Measurements from ENCODE around the gene IFNA16. TPM values are rescaled to one million over a fixed set of nuclear protein-coding genes. Genes with fewer than 3 reads are reported as not detected.
"Not testable (repeated sequence)": the region's sequence is repeated elsewhere in the genome, so short reads cannot be mapped to it uniquely, and the experiment has no call there.

IFNA16 gene
- polyA plus RNA-seq, 4 donors, result not detected

- DNase-seq (ENCODE audit: low read depth in 4 of 4, low spot score in 3 of 4), result no peak
These were observed 11.9 kb downstream of the IFNA16 start for GRCh38 chr9:21205204-21205603.

- DNase-seq (ENCODE audit: low read depth in 4 of 4, low spot score in 3 of 4), result not testable (repeated sequence)
These were observed 15.0 kb downstream of the IFNA16 start, which contains the start of gene IFNA7 for GRCh38 chr9:21202105-21202504. Gene IFNA7 (minus strand): TSS chr9:21202205. CDS start chr9:21202165, 40 bp downstream.

GRCh38 chr9:21194867-21195776 lies 22.0 kb downstream of the IFNA16 start:
- not testable (repeated sequence) for DNase-seq (ENCODE audit: low read depth in 4 of 4, low spot score in 3 of 4)

GRCh38 chr9:21187487-21187886 lies 29.6 kb downstream of the IFNA16 start, which contains the start of gene IFNA4:
Gene IFNA4 (minus strand): TSS chr9:21187587. CDS start chr9:21187531, 56 bp downstream.
- not testable (repeated sequence) for DNase-seq (ENCODE audit: low read depth in 4 of 4, low spot score in 3 of 4)

- not testable (repeated sequence) for DNase-seq (ENCODE audit: low read depth in 4 of 4, low spot score in 3 of 4)
These were observed 34.0 kb downstream of the IFNA16 start for GRCh38 chr9:21182810-21183736.

- no peak for DNase-seq (ENCODE audit: low read depth in 4 of 4, low spot score in 3 of 4)
These were observed 42.4 kb downstream of the IFNA16 start for GRCh38 chr9:21174671-21175070.

GRCh38 chr9:21172156-21172555 lies 45.0 kb downstream of the IFNA16 start:
- DNase-seq (ENCODE audit: low read depth in 4 of 4, low spot score in 3 of 4), result no peak

GRCh38 chr9:21171351-21171750 lies 45.8 kb downstream of the IFNA16 start:
- DNase-seq (ENCODE audit: low read depth in 4 of 4, low spot score in 3 of 4), result no peak

- DNase-seq (ENCODE audit: low read depth in 4 of 4, low spot score in 3 of 4), result not testable (repeated sequence)
These were observed 50.6 kb downstream of the IFNA16 start, which contains the start of gene IFNA21 for GRCh38 chr9:21166560-21166959. Gene IFNA21 (minus strand): TSS chr9:21166660. CDS start chr9:21166612, 48 bp downstream.

Other genes starting within 250 kb of the IFNA16 start
- 1 to 10 TPM; 3.1 to 5.1 (median 3.4) TPM for gene HACD4, start 185.7 kb downstream of the IFNA16 start, polyA plus RNA-seq (ENCODE audit: insufficient read length in 4 of 4)
- not detected for gene IFNB1, start 139.4 kb downstream of the IFNA16 start, polyA plus RNA-seq (ENCODE audit: insufficient read length in 4 of 4)
- not detected for gene IFNW1, start 75.5 kb downstream of the IFNA16 start, polyA plus RNA-seq (ENCODE audit: insufficient read length in 4 of 4)
- gene IFNA21, start 50.7 kb downstream of the IFNA16 start, polyA plus RNA-seq (ENCODE audit: insufficient read length in 4 of 4), result under 1 TPM in 1 of 4 donors, not detected in 3; 0.15 TPM
- gene IFNA4, start 29.7 kb downstream of the IFNA16 start, polyA plus RNA-seq (ENCODE audit: insufficient read length in 4 of 4), result not detected
- not detected for gene IFNA7, start 15.1 kb downstream of the IFNA16 start, polyA plus RNA-seq (ENCODE audit: insufficient read length in 4 of 4)
- gene IFNA10, start 10.2 kb downstream of the IFNA16 start, polyA plus RNA-seq (ENCODE audit: insufficient read length in 4 of 4), result not detected
- gene IFNA17, start 10.9 kb upstream of the IFNA16 start, polyA plus RNA-seq (ENCODE audit: insufficient read length in 4 of 4), result not detected
- gene IFNA14, start 22.7 kb upstream of the IFNA16 start, polyA plus RNA-seq (ENCODE audit: insufficient read length in 4 of 4), result not detected
- not detected for gene IFNA5, start 88.0 kb upstream of the IFNA16 start, polyA plus RNA-seq (ENCODE audit: insufficient read length in 4 of 4)
- 10 to 100 TPM; 46.3 to 62.3 (median 49.8) TPM for gene KLHL9, start 118.1 kb upstream of the IFNA16 start, polyA plus RNA-seq (ENCODE audit: insufficient read length in 4 of 4)
- not detected for gene IFNA6, start 133.6 kb upstream of the IFNA16 start, polyA plus RNA-seq (ENCODE audit: insufficient read length in 4 of 4)
- gene IFNA13, start 150.7 kb upstream of the IFNA16 start, polyA plus RNA-seq (ENCODE audit: insufficient read length in 4 of 4), result not detected
- gene IFNA2, start 168.1 kb upstream of the IFNA16 start, polyA plus RNA-seq (ENCODE audit: insufficient read length in 4 of 4), result not detected
- gene IFNA8, start 191.8 kb upstream of the IFNA16 start, polyA plus RNA-seq (ENCODE audit: insufficient read length in 4 of 4), result not detected
- gene IFNA1, start 223.1 kb upstream of the IFNA16 start, polyA plus RNA-seq (ENCODE audit: insufficient read length in 4 of 4), result not detected